ENCODE data around the gene RPIA. TPM values are rescaled to one million over a fixed set of nuclear protein-coding genes. Genes with fewer than 3 reads are reported as not detected.

RPIA gene
- total RNA-seq, 1 donor from 2014 or later: 18.0 TPM

GRCh38 chr2:88673363-88673762 is 18.1 kb upstream of the RPIA start:
- no peaks in the 10 kb centered on the region for H3K36me3 ChIP-seq
- H3K27ac ChIP-seq (replicated peaks): no peak overlapping the region
- intact Hi-C loops (cut with micrococcal nuclease): loop anchor here (2.0 kb wide), 1 partner anchor 83 kb away; no protein-coding TSS in a partner anchor

GRCh38 chr2:88680266-88680902 is 11.1 kb upstream of the RPIA start:
- Histone ChIP-seq H3K27ac (replicated peaks) (no peak overlapping the region), H3K27me3 (ENCODE audit: low read depth) (no peaks in the 10 kb centered on the region), H3K4me1 (no peaks in the 10 kb centered on the region), H3K4me3 (no peak overlapping the region), H3K9me3 (replicated peaks) (peaks cover 12% of the 10 kb centered on the region), H3K36me3 (no peaks in the 10 kb centered on the region)
- intact Hi-C loops (cut with micrococcal nuclease): no loop called here
- DNase-seq: no peak
- TF ChIP-seq CTCF (IDR thresholded peaks at IDR 0.05; ENCODE audit: borderline replicate concordance): no peak

More at GRCh38 chr2:88673363-88673762, 18.1 kb upstream of the RPIA start:
- Histone ChIP-seq H3K4me3 (no peak overlapping the region), H3K27me3 (ENCODE audit: low read depth) (no peaks in the 10 kb centered on the region), H3K4me1 (peaks cover 3% of the 10 kb centered on the region), H3K9me3 (replicated peaks) (no peaks in the 10 kb centered on the region)
- no peak for TF ChIP-seq CTCF (IDR thresholded peaks at IDR 0.05; ENCODE audit: borderline replicate concordance)
- DNase-seq: no peak

GRCh38 chr2:88680916-88681315 is 10.6 kb upstream of the RPIA start:
- Histone ChIP-seq H3K4me3 (no peak overlapping the region), H3K36me3 (no peaks in the 10 kb centered on the region), H3K4me1 (no peaks in the 10 kb centered on the region), H3K27ac (replicated peaks) (no peak overlapping the region), H3K27me3 (ENCODE audit: low read depth) (no peaks in the 10 kb centered on the region), H3K9me3 (replicated peaks) (peaks cover 12% of the 10 kb centered on the region)
- intact Hi-C loops (cut with micrococcal nuclease): no loop called here
- DNase-seq: no peak
- TF ChIP-seq CTCF (IDR thresholded peaks at IDR 0.05; ENCODE audit: borderline replicate concordance): no peak

GRCh38 chr2:88683160-88684021 is 8.1 kb upstream of the RPIA start:
- Histone ChIP-seq H3K4me1 (no peaks in the 10 kb centered on the region), H3K27me3 (ENCODE audit: low read depth) (no peaks in the 10 kb centered on the region), H3K9me3 (replicated peaks) (peaks cover 12% of the 10 kb centered on the region), H3K4me3 (no peak overlapping the region), H3K27ac (replicated peaks) (no peak overlapping the region), H3K36me3 (no peaks in the 10 kb centered on the region)
- DNase-seq: no peak
- intact Hi-C loops (cut with micrococcal nuclease): no loop called here
- no peak for TF ChIP-seq CTCF (IDR thresholded peaks at IDR 0.05; ENCODE audit: borderline replicate concordance)

- intact Hi-C loops (cut with micrococcal nuclease): no loop called here
- no peaks in the 10 kb centered on the region for H3K4me1 ChIP-seq
- no peak overlapping the region for H3K4me3 ChIP-seq
- H3K27ac ChIP-seq (replicated peaks): no peak overlapping the region
- no peak for DNase-seq
- no peak for TF ChIP-seq CTCF (IDR thresholded peaks at IDR 0.05; ENCODE audit: borderline replicate concordance)
- H3K9me3 ChIP-seq (replicated peaks): peaks cover 12% of the 10 kb centered on the region
- no peaks in the 10 kb centered on the region for H3K27me3 ChIP-seq (ENCODE audit: low read depth)
- H3K36me3 ChIP-seq: no peaks in the 10 kb centered on the region
These were observed 7.0 kb upstream of the RPIA start for GRCh38 chr2:88684519-88684918.

Data from left ventricle myocardium inferior (tissue), 1 donor.